NCI-H345 treated with DMSO at 0.1 percent for 48 hours (cell line): ENCODE measurements around the gene BCO1.

Source experiments
- DNase-seq: peaks from one replicate; lab custom pipeline; 2025; ENCODE audit not compliant: unreplicated experiment; lab: John Stamatoyannopoulos, UW

Gene BCO1

DNA sequence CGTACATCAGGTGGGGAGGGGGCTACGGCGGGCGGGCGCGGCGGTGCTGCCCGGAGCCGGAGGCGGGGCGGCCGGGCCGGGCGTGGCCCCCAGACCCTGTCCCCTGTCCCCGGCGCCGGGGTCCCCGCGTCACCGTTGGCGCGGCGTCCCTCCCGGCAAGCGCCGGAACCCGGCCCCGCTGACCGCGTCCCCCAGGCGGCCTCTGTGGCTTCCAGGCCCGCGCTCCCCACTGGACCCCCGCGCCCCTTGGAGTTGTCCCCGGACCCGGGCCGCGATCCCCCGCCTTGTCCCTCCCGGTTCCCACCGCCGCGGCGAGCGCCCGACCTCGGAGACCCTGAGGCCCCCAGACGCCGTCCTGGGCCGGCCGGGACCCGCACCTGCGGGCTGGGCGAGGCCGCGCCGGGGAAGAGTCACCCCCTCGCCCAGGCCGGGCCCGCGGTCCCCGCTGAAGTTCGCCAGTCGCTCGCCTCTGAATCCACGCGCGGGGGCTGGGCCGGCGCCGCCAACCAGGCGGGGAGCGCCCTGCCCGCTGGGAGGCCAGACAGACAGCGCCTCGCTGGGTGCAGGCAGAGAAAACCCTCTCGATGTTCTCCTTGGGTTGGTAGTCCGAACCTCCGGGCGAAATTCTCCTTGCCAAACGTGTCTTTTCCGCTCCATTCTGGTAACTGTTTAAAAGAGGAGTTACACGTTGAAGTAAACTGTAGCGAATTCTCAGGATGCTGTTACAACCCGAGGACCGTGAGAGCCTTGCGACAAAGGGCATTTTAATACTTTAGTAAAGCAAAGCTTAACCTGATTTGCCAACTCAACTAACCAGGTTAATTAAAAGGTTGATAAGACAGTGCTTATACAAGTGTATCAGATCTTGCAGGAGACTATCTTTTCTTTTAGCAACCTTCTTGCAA, 77.0 kb downstream of the BCO1 start:
- DNase-seq: no peak

DNA sequence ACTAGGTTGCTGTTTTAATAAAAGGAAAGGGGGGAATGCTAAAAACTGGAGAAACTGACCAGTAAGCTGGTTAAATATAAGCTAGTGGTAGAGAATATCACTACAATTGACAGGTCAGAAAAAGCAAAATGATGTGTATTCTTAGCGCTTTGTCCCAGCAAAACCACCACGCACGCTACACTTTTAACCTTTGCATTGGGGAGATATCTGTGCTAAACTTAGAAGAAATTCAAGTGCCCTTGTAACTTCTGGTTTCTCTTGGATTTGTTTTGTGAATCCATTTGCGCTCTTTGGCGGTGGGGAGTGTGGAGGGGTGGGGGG, 77.6 kb downstream of the BCO1 start:
- DNase-seq: no peak

- no peak for DNase-seq
Measured at GRCh38 chr16:81318711-81319110, 80.2 kb downstream of the BCO1 start.

- DNase-seq: no peak
Measured at GRCh38 chr16:81319221-81319912, 80.9 kb downstream of the BCO1 start.

DNA sequence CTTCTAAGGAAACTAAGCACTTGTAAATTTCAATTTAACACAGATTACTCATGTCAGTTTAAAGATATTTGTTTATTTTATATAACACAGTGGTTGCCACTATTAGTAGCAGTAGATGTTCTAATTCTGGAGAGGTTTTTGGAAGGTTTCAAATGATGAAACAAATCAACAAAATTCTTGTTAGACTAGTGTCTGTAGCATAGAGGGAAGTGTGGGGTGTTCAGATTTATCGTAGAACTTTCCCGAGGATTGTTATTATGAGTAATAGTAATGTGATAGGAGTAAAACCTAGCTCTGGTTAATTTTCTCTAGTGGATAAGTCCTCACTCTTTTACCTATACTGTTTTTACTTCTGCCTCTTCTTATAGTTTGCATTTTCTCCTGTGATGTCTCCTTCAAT, 82.5 kb downstream of the BCO1 start:
- DNase-seq: no peak

GRCh38 chr16:81321536-81321935, 83.0 kb downstream of the BCO1 start:
- no peak for DNase-seq

DNA sequence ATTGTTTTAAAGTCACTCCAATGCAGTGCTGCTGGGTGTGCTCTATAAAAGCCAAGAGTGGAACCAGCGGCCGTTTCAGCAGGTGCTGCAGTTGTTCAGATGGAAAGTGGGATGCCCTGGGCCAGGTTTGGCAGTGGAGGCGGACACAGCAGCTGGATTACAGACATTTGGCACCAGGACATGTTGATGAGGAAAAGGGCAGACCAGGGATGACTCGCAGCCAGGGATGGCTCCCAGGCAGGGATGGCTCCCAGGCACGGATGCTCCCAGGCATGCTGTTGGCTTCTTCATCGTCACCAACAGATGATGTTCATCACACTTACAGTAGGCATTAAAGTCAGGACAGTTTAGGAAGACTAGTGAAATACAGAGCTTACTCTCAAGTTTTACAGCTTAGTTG, 86.3 kb downstream of the BCO1 start:
- no peak for DNase-seq

DNA sequence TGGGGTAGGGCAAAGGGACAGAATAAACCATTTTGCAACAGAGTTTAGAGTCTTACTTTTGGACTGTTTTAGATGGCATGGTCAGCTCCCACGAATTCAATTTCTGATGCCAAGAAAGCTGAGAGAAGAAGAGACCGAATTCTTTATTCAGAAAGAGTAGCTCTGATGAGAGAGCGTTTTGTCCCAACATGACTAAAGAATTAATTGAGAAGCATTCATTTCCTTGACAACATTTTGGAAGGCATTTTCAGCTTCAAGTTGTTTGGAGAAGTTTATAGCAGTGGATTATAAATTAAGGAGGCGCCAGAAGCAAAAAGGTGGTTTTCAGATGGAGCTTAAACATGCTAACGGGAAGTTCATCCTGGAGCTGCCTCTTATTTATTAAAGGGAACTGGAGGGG, 88.5 kb downstream of the BCO1 start:
- no peak for DNase-seq

GRCh38 chr16:81327447-81328196, 89.1 kb downstream of the BCO1 start:
- DNase-seq: no peak

- no peak for DNase-seq
Measured at GRCh38 chr16:81329947-81330346, 91.5 kb downstream of the BCO1 start.

DNA sequence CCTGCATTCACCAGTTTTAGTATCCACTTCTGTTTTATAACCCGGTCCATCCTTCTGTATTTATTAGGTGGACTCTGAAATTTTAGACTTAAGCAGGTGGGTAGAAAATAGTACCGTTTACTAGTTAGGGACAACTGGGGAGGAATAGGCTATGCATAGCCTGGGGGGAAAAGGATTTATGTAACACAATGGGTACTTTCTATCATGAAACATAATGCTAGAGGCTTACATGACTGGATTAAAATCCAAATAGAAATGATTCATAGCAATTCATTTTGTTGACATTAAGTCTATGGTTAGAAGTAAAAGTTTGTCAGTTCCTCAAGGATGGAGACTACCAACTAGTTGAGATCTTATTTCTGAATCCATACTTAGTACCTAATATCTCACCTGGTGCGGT, 94.9 kb downstream of the BCO1 start:
- no peak for DNase-seq

- DNase-seq: no peak
Measured at GRCh38 chr16:81335669-81336068, 97.2 kb downstream of the BCO1 start.

DNA sequence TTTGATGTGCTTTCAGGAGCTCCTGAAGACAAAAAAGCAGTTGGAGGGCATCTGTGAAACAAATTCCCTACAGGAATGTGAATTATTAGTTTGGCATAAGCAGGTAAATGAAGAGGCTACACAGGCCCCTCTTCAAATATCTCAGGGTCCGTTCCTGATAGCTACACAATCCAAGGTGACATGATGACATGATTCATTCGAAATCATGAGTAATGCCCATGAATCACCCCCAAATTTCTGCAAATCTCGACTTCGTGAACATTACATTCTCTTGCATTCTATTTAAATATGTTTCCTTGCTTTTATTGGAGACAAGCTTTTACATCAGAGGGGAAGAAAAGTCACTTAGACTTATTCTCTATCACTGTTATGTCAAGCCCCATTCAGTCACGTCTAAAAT, 98.6 kb downstream of the BCO1 start:
- no peak for DNase-seq
